Memory B cell (primary cell): ENCODE measurements around the gene GRB2.
A peak's percentile ranks its signal among the peaks of the same experiment; 100 is the strongest.
"Not testable (repeated sequence)": the region's sequence is repeated elsewhere in the genome, so short reads cannot be mapped to it uniquely, and the experiment has no call there.

Source experiments
- ATAC-seq: fragments of 150-1000 bp; cut with Tn5 transposase; 2 replicates; pipeline ENCODE4 v1.10.0; 2021; ENCODE audit warnings: low read depth, mild to moderate bottlenecking, moderate library complexity
- DNase-seq, 2 donors: peaks; one replicate each; pipeline ENCODE4 v3.0.0; 2022; ENCODE audit warnings: low spot score in 2 of 2
- H3K27ac Mint-ChIP-seq: one replicate; pipeline ENCODE4 v1.8.0; 2022; ENCODE audit warnings: mild to moderate bottlenecking, moderate library complexity, mixed read lengths
- H3K27me3 Mint-ChIP-seq: one replicate; pipeline ENCODE4 v1.8.0; 2022; ENCODE audit warnings: mixed read lengths
- H3K36me3 Mint-ChIP-seq: one replicate; pipeline ENCODE4 v1.8.0; 2022; ENCODE audit warnings: mild to moderate bottlenecking, mixed read lengths
- H3K4me1 Mint-ChIP-seq: one replicate; pipeline ENCODE4 v1.8.0; 2022; ENCODE audit warnings: mixed read lengths
- H3K4me3 Mint-ChIP-seq: one replicate; pipeline ENCODE4 v1.8.0; 2022; ENCODE audit warnings: mild to moderate bottlenecking, moderate library complexity, mixed read lengths
- H3K9me3 Mint-ChIP-seq: one replicate; pipeline ENCODE4 v1.8.0; 2022; ENCODE audit warnings: mixed read lengths

The GRB2 gene

DNA sequence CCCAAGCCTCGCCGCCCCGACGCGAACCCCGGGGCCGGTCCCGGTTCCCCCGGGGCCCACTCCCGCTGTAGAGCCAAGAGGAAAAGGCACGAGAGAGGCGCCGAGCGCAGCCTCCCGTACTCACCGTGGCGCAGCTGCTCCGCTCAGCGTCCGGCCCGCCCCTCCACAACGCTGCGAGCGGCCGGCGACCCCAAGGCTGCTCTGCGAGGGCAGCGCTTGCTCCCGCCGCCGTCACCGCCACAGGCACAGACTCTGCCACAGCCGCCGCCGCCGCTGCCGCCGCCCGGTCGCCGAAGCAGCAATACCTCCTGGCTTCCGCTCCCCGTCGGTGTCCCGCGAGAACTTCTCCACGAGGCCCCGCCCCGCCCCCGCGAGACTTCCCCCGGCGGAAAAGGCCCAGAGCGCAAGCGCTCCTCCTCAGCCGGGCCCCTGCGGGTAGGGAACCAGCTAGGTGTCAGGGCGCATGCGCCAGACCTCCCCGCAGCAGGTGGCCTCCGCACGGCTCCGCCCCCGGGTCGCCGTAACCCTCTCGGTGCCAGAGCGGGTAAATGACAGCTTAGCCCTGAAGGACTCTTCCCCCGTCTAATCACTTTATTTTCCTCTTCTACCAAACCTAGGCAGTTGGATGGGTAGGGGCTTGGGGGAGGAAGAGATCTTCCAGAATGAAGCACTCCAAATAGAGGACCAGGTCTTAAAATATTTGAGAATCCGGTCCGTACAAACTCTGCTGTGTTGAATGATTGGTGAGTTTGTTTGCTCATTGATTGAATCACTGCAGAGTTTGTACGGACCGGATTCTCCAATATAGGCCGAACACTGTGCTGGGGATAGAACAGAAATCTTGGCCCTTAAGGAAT, at the start of gene GRB2:
Gene GRB2 (minus strand): TSS at position 314 of the 857 bp plus-strand sequence. CDS start 12,050 bp downstream, outside the sequence.
- peak within 1 kb of the TSS; percentile 98 for H3K4me3 Mint-ChIP-seq
- H3K9me3 Mint-ChIP-seq = no peaks in the 10 kb centered on the region
- ATAC-seq (peak; percentile 82), DNase-seq (peak; percentile 97 to 100)
- peaks cover 22% of the 10 kb centered on the region for H3K4me1 Mint-ChIP-seq
- peak within 1 kb of the TSS; percentile 95 for H3K27ac Mint-ChIP-seq
- H3K27me3 Mint-ChIP-seq = no peaks in the 10 kb centered on the region
- peaks cover 4% of the 10 kb centered on the region for H3K36me3 Mint-ChIP-seq

- ATAC-seq, H3K27me3 Mint-ChIP-seq, H3K9me3 Mint-ChIP-seq, H3K4me3 Mint-ChIP-seq, H3K36me3 Mint-ChIP-seq, H3K27ac Mint-ChIP-seq, DNase-seq: not testable (repeated sequence)
- peaks cover 23% of the 10 kb centered on the region for H3K4me1 Mint-ChIP-seq
Observed at GRCh38 chr17:75454672-75455071, 49.2 kb upstream of the GRB2 start.

- H3K27ac Mint-ChIP-seq = no peak overlapping the region
- DNase-seq (no peak), ATAC-seq (no peak)
- H3K36me3 Mint-ChIP-seq = no peaks in the 10 kb centered on the region
- H3K9me3 Mint-ChIP-seq = no peaks in the 10 kb centered on the region
- peaks cover 22% of the 10 kb centered on the region for H3K4me1 Mint-ChIP-seq
- no peak overlapping the region for H3K4me3 Mint-ChIP-seq
- H3K27me3 Mint-ChIP-seq = no peaks in the 10 kb centered on the region
Observed at GRCh38 chr17:75454193-75454592, 48.7 kb upstream of the GRB2 start.

DNA sequence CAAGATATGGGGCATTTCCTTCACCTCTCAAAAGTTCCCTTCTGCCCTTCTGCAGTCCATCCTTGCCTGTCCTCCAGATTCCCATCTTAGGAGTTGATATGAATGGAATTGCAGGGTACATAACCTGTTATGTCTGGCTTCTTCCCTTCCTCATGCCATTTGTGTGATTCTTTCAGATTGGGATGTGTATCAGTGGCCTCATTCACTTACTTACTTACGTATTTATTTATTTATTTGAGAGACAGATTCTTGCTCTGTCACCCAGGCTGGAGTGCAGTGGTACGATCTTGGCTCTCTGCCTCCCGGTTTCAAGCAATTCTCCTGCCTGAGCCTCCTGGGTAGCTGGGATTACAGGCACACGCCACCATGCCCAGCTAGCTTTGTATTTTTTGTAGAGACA, 44.8 kb upstream of the GRB2 start:
- no peak overlapping the region for H3K4me3 Mint-ChIP-seq
- no peaks in the 10 kb centered on the region for H3K27me3 Mint-ChIP-seq
- DNase-seq (no peak), ATAC-seq (no peak)
- no peak overlapping the region for H3K27ac Mint-ChIP-seq
- H3K9me3 Mint-ChIP-seq = no peaks in the 10 kb centered on the region
- H3K36me3 Mint-ChIP-seq = no peaks in the 10 kb centered on the region
- peaks cover 8% of the 10 kb centered on the region for H3K4me1 Mint-ChIP-seq

GRCh38 chr17:75447951-75448856, 42.7 kb upstream of the GRB2 start:
- no peak overlapping the region for H3K27ac Mint-ChIP-seq
- H3K4me3 Mint-ChIP-seq = no peak overlapping the region
- H3K4me1 Mint-ChIP-seq = no peaks in the 10 kb centered on the region
- no peak for ATAC-seq
- H3K9me3 Mint-ChIP-seq = no peaks in the 10 kb centered on the region
- no peak for DNase-seq
- no peaks in the 10 kb centered on the region for H3K36me3 Mint-ChIP-seq
- H3K27me3 Mint-ChIP-seq = no peaks in the 10 kb centered on the region

DNA sequence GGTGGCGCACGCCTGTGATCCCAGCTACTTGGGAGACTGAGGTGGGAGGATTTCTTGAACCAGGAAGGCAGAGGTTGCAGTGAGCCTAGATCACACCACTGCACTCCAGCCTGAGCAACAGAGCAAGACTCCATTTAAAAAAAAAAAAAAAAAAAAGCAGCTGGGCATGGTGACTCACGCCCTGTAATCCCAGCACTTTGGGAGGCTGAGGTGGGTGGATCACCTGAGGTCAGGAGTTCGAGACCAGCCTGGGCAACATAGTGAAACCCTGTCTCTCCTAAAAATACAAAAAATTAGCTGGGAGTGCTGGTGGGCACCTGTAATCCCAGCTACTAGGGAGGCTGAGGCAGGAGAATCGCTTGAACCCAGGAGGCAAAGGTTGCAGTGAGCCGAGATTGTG, 40.4 kb upstream of the GRB2 start:
- not testable (repeated sequence) for DNase-seq, H3K27ac Mint-ChIP-seq, H3K27me3 Mint-ChIP-seq, H3K9me3 Mint-ChIP-seq, H3K36me3 Mint-ChIP-seq, ATAC-seq, H3K4me3 Mint-ChIP-seq, H3K4me1 Mint-ChIP-seq

- no peaks in the 10 kb centered on the region for H3K9me3 Mint-ChIP-seq
- H3K27me3 Mint-ChIP-seq = no peaks in the 10 kb centered on the region
- no peaks in the 10 kb centered on the region for H3K36me3 Mint-ChIP-seq
- no peak overlapping the region for H3K27ac Mint-ChIP-seq
- no peak overlapping the region for H3K4me3 Mint-ChIP-seq
- ATAC-seq = no peak
- no peak for DNase-seq
- no peaks in the 10 kb centered on the region for H3K4me1 Mint-ChIP-seq
Observed at GRCh38 chr17:75445296-75445695, 39.8 kb upstream of the GRB2 start.

GRCh38 chr17:75442168-75443103, 37.0 kb upstream of the GRB2 start:
- ATAC-seq = no peak
- no peak overlapping the region for H3K4me3 Mint-ChIP-seq
- H3K36me3 Mint-ChIP-seq = no peaks in the 10 kb centered on the region
- no peak overlapping the region for H3K27ac Mint-ChIP-seq
- H3K4me1 Mint-ChIP-seq = no peaks in the 10 kb centered on the region
- H3K27me3 Mint-ChIP-seq = peaks cover 2% of the 10 kb centered on the region
- no peaks in the 10 kb centered on the region for H3K9me3 Mint-ChIP-seq
- DNase-seq = no peak

- no peaks in the 10 kb centered on the region for H3K4me1 Mint-ChIP-seq
- DNase-seq (no peak), ATAC-seq (no peak)
- H3K36me3 Mint-ChIP-seq = no peaks in the 10 kb centered on the region
- H3K27ac Mint-ChIP-seq = no peak overlapping the region
- H3K9me3 Mint-ChIP-seq = no peaks in the 10 kb centered on the region
- H3K27me3 Mint-ChIP-seq = peaks cover 2% of the 10 kb centered on the region
- H3K4me3 Mint-ChIP-seq = no peak overlapping the region
Observed at GRCh38 chr17:75440738-75441448, 35.4 kb upstream of the GRB2 start.

DNA sequence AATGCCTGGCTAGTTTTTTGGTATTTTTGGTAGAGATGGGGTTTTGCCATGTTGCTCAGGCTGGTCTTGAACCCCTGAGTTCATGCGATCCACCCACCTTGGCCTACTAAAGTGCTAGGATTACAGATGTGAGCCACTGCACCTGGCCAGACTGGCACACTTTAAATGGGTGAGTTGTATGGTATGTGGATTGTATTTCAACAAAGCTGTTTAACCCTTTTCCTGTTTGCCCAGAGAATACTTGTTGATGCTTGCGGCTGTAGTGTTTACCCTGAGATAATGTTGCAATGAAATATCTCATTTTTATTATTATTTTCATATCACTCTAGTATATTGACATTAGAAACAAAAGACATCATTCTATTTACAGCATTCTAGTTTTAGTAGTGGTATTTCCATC, 33.8 kb upstream of the GRB2 start:
- Mint-ChIP-seq H3K27ac (no peak overlapping the region), H3K4me1 (no peaks in the 10 kb centered on the region), H3K4me3 (no peak overlapping the region), H3K9me3 (no peaks in the 10 kb centered on the region), H3K27me3 (peaks cover 5% of the 10 kb centered on the region), H3K36me3 (no peaks in the 10 kb centered on the region)
- DNase-seq (no peak), ATAC-seq (no peak)

DNA sequence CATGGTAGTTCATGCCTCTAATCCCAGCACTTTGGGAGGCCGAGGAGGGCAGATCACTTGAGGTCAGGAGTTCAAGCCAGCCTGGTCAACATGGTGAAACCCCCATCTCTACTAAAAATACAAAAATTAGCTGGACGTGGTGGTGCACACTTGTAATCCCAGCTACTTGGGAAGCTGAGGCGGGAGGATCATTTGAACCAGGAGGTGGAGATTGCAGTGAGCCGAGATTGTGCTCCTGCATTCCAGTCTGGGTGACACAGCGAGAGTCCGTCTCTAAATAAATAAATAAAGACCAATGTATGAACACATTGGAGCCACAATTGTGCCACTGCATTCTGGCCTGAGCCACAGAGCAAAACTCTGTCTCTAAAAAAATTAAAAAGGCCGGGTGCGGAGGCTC, 31.9 kb upstream of the GRB2 start:
- not testable (repeated sequence) for DNase-seq, H3K4me1 Mint-ChIP-seq, H3K4me3 Mint-ChIP-seq, H3K36me3 Mint-ChIP-seq, H3K9me3 Mint-ChIP-seq, H3K27me3 Mint-ChIP-seq, ATAC-seq, H3K27ac Mint-ChIP-seq

- not testable (repeated sequence) for H3K4me3 Mint-ChIP-seq, H3K4me1 Mint-ChIP-seq, H3K27ac Mint-ChIP-seq, ATAC-seq, H3K9me3 Mint-ChIP-seq, H3K36me3 Mint-ChIP-seq, DNase-seq
- peaks cover 15% of the 10 kb centered on the region for H3K27me3 Mint-ChIP-seq
Observed at GRCh38 chr17:75434433-75434832, 29.0 kb upstream of the GRB2 start.

- Mint-ChIP-seq H3K4me1 (no peaks in the 10 kb centered on the region), H3K36me3 (no peaks in the 10 kb centered on the region), H3K4me3 (no peak overlapping the region), H3K27ac (no peak overlapping the region), H3K9me3 (no peaks in the 10 kb centered on the region), H3K27me3 (peaks cover 17% of the 10 kb centered on the region)
- ATAC-seq (no peak), DNase-seq (no peak)
Observed at GRCh38 chr17:75433218-75433783, 27.8 kb upstream of the GRB2 start.
